Stimulated activated effector memory CD8-positive, alpha-beta T cell treated with anti-CD3 and anti-CD28 coated beads, Interleukin-12 subunit alpha, Interleukin-12 subunit beta, amount 100 ng/mL, for 72 hours (primary cell): Measurements from ENCODE around the gene AXIN2.
A peak's percentile ranks its signal among the peaks of the same experiment; 100 is the strongest.
"Not testable (repeated sequence)": the region's sequence is repeated elsewhere in the genome, so short reads cannot be mapped to it uniquely, and the experiment has no call there.

Source experiments
- ATAC-seq: fragments of 150-1000 bp; cut with Tn5 transposase; 2 replicates; pipeline ENCODE4 v1.10.0; 2021
- DNase-seq, 2 donors: peaks; one replicate each; pipeline ENCODE4 v3.0.0; 2021 to 2022; ENCODE audit warnings: low spot score in 2 of 2
- H3K27ac Mint-ChIP-seq: one replicate; pipeline ENCODE4 v1.8.0; 2022; ENCODE audit warnings: mild to moderate bottlenecking, mixed read lengths
- H3K36me3 Mint-ChIP-seq: one replicate; pipeline ENCODE4 v1.8.0; 2022; ENCODE audit warnings: mild to moderate bottlenecking, mixed read lengths
- H3K4me1 Mint-ChIP-seq: one replicate; pipeline ENCODE4 v1.8.0; 2022; ENCODE audit warnings: mixed read lengths
- H3K4me3 Mint-ChIP-seq: one replicate; pipeline ENCODE4 v1.8.0; 2022; ENCODE audit warnings: mild to moderate bottlenecking, mixed read lengths
- H3K9me3 Mint-ChIP-seq: one replicate; pipeline ENCODE4 v1.8.0; 2022; ENCODE audit warnings: mixed read lengths

The AXIN2 gene

DNA sequence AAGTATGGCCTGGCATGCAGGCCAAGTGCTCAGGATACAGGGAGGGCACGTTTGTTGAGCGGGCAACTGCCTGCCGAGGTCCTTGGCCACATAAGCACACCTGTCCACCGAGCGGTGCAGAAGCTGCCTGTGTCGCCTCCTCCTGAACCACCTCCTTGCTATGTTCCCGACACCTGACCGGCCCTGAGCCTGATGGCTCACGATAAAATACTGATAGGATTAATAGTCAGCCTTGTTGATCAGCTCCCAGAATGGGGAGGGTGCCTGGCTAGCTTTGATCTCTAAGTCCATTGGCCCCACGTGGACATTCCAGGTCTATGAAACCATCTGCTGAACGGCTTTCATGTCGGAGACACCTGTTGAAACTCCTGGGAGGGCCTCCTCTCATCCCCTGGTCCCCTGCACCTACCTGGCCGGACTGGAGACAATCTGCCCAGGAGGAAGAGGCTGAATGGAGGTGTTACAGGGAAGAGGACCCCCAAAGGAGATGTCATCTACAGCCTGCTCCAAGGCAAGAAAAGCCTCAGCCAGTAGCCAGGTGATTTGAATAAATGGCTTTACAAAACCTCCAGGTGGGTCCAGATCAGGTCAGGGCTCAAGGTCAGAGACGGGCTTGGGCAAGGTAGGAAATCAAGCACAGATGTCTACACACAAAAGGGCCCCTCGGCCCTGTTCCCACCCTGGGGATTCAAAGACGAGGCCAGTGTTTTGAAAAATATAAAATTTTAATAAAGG lies 33.4 kb downstream of the AXIN2 start:
- Mint-ChIP-seq H3K9me3 (no peaks in the 10 kb centered on the region), H3K4me1 (peaks cover 16% of the 10 kb centered on the region), H3K27ac (no peak overlapping the region), H3K4me3 (no peak overlapping the region), H3K36me3 (peaks cover 10% of the 10 kb centered on the region)
- ATAC-seq = no peak
- no peak for DNase-seq

DNA sequence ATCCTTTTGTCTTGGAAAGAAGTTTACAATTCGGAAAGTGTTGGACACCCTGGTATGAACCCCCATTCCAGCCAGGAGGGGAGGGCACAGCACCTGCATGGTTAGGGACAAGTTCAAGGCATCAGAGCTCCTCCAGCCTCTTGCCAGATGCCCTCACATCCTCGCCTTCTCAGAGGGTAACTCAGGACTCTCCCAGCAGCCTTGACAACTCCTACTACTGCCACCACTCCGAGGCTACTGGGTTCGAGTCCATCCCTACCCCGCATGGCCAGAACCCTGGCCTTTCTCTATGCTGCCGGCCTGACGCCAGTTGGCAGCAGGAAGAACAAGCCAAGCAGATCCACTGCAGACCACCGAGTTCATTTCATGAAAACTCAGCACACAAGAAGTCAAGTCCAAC lies 34.1 kb downstream of the AXIN2 start:
- ATAC-seq = no peak
- Mint-ChIP-seq H3K27ac (no peak overlapping the region), H3K36me3 (peaks cover 12% of the 10 kb centered on the region), H3K9me3 (no peaks in the 10 kb centered on the region), H3K4me1 (peaks cover 22% of the 10 kb centered on the region), H3K4me3 (no peak overlapping the region)
- no peak for DNase-seq

DNA sequence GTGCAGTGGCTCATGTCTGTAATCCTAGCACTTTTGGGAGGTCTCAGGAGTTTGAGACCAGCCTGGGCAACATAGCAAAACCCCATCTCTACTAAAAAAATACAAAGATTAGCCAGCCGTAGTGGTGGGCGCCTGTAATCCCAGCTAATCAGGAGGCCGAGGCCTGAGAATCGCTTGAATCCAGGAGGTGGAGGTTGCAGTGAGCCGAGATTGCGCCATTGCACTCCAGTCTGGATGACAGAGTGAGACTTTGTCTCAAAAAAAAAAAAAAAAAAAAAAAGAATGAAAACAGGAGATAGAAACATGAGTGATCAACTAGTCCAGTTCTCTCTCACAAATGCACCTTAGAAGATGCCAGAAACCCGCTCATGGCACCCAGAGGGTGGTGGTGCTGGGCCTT lies 34.6 kb downstream of the AXIN2 start:
- H3K4me1 Mint-ChIP-seq = peaks cover 26% of the 10 kb centered on the region
- ATAC-seq, H3K9me3 Mint-ChIP-seq, H3K27ac Mint-ChIP-seq, DNase-seq, H3K4me3 Mint-ChIP-seq: not testable (repeated sequence)
- peaks cover 12% of the 10 kb centered on the region for H3K36me3 Mint-ChIP-seq

DNA sequence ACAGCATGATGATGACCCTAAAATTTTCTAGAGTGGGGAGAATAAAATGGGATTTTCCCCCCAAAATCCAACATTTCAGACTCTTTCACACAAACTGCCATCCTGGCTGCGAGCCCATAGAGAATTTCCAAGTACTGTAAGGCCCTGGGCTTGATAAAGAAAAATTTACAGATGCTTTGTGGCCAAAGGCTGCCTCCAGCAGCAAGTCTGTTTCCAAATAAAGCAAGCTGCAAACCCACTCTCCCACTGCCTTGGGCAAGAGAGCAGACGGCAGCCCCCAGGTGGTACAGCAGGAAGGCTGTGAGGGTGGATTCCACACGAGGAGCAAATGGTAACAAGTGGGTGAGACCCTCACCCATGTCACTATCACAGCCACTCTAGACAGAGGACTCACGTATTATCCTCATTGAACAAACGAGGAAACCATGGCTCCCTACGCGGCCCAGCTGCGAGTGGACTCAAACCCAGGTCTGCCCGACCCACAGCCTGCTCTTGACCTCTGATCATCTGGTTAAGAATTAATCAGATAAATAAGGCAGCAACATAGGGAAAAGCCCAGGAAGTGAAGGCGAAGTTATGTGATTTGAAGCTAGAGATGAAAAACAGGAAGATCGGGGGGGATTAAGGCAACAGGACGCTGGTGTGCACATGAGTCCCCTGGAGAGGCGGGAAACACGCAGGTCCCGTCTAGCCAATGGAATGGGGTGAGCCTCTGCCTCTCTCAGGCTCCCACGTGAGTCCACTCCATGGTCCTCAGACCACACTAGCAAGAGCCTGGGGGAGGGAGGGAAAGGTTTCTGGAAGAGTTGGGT lies 37.4 kb downstream of the AXIN2 start:
- H3K4me3 Mint-ChIP-seq = peak overlapping the region; percentile 17
- DNase-seq = no peak
- H3K9me3 Mint-ChIP-seq = no peaks in the 10 kb centered on the region
- H3K4me1 Mint-ChIP-seq = peaks cover 26% of the 10 kb centered on the region
- peak overlapping the region; percentile 43 for H3K27ac Mint-ChIP-seq
- no peak for ATAC-seq
- peaks cover 12% of the 10 kb centered on the region for H3K36me3 Mint-ChIP-seq

DNA sequence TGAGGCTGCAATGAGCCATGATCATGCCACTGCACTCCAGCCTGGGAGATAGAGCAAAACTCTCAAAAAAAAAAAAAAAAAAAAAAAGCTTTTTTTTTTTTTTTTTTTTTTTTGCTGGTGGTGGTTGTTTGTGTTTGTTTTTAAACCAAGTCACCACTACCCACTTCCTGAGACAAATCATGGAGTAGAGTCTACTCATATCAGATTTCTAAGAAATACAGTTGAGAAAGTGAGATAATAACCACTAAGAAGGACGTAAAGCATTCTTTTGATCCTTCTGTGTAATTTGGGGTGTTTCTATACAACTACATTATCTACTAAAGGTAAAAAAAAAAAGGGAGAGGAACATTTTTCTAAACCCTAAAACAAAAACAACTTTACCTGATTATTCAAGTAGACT lies 38.0 kb downstream of the AXIN2 start:
- Mint-ChIP-seq H3K4me1 (peaks cover 26% of the 10 kb centered on the region), H3K27ac (peak overlapping the region; percentile 43), H3K4me3 (peak overlapping the region; percentile 17), H3K9me3 (no peaks in the 10 kb centered on the region), H3K36me3 (peaks cover 12% of the 10 kb centered on the region)
- DNase-seq (no peak), ATAC-seq (peak; percentile 97)

DNA sequence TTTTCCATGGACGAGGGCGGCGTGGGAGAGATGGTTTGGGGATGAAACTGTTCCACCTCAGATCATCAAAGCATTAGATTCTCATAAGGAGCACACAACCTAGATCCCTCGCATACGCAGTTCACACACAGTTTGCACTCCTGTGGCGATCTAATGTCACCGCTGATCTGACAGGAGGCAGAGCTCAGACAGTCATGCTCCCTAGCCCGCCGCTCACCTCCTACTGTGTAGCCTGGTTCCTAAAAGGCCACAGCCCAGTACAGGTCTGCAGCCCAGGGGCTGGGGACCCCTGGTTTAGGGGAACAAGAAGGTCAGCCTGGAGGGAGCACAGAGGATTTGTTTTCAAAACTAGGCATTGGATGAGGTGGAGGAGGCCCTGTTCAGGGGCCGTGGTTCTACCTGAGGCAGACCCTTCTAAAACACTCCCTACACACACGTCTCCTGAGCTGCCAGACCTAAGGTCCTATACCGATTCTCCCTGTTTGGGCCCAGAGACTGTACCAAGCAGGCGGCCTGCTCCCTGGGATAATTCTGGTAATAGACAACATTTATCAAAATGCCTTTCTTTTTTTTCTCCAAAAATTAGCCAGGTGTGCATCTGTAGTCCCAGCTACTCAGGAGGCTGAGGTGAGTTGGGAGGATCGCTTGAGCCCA lies 38.6 kb downstream of the AXIN2 start:
- Mint-ChIP-seq H3K9me3 (no peaks in the 10 kb centered on the region), H3K36me3 (peaks cover 12% of the 10 kb centered on the region), H3K4me3 (no peak overlapping the region), H3K4me1 (peaks cover 26% of the 10 kb centered on the region), H3K27ac (peak overlapping the region; percentile 43)
- no peak for DNase-seq
- ATAC-seq = no peak

DNA sequence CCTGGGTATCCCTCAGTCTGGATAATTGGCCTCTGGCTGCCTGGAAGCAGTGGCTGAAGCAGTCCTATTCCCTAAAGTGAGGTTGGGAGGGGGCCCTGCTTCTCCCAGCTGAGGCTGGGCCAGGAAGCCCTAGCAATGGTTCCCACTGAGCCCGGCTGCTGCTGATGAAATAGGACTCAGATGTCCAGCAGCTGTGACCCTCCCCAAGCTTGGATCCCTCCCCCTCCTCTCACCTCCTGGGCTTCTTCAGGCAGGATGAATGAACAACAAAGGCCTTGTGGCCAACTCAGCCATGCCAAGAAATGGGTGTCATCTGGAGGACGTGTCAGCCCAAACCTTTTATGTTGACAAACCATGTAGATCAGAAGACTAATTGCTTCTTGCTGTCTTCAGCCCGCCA lies 42.0 kb downstream of the AXIN2 start:
- H3K9me3 Mint-ChIP-seq = no peaks in the 10 kb centered on the region
- ATAC-seq (no peak), DNase-seq (no peak)
- peaks cover 24% of the 10 kb centered on the region for H3K4me1 Mint-ChIP-seq
- H3K4me3 Mint-ChIP-seq = no peak overlapping the region
- H3K27ac Mint-ChIP-seq = peak overlapping the region; percentile 78
- H3K36me3 Mint-ChIP-seq = peaks cover 11% of the 10 kb centered on the region

DNA sequence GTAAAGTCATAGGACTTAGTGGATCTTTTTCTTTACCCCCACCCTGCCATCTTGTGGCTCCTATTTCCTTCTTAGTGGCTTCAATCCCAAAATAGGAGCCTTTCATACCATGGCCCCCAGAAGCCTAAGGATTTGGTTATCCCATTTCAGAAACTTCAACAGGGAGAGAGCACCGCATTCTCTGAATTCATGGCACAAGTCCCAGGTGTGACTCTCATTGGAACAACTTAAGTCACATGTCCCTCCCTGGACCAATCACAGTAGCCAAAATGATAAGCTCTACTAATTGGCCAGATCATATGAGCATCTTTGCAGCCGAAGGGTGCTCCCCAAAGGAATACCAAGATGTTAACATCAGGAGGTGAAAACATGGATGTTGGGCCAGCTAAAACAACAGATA lies 43.2 kb downstream of the AXIN2 start:
- Mint-ChIP-seq H3K4me3 (no peak overlapping the region), H3K9me3 (no peaks in the 10 kb centered on the region)

DNA sequence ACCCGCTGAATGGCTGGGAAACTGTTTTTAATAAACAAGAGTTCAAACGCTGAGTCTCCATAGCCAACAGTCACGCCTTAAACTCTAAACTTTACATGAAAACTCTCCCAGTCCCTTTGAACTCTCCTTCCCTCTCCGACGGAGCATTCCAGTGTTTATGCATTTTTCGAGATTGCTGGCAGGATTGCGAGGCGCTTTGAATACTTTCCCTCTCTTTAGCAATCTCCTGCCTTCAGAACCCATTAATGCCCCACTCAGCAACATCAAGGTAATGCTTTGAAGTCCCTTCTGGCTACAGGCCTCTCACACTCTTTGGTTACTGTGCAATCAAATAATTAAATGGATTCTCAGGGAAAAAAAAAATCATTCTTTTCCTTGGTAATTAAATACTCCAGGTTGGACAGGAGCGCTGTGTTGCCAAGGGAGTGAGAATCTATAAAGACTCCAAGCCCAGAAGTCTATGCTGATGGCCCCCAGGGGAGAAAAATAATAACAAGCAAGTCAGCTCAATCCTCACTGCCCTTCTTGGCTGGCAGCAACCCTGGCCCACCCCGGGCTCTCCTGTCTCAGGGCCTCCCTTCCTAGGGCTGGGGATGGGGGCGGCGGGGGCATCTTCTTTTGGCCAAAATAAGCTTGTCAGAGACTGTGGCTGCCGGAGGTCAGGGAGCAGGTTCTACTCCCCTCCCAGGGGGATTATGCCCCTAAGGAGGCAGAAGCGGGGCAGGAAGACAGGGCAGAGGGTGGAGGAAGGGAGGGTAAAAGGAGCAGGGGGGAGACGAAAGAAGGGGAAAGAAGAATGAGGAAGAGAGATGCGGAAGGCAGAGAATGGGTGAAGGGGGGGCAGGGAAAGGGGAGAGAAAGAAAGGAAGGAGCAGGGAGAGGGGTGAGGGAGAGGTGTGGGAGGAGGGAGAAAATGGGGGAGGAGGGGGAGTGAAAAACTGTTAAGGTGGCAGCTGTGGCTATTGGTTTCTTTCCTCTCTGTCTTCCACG lies 45.2 kb downstream of the AXIN2 start:
- no peak for DNase-seq
- H3K36me3 Mint-ChIP-seq = no peaks in the 10 kb centered on the region
- no peaks in the 10 kb centered on the region for H3K9me3 Mint-ChIP-seq
- no peak overlapping the region for H3K27ac Mint-ChIP-seq
- ATAC-seq = no peak
- peaks cover 7% of the 10 kb centered on the region for H3K4me1 Mint-ChIP-seq
- H3K4me3 Mint-ChIP-seq = no peak overlapping the region

More for the DNA sequence above, 43.2 kb downstream of the AXIN2 start:
- Mint-ChIP-seq H3K27ac (no peak overlapping the region), H3K36me3 (peaks cover 4% of the 10 kb centered on the region), H3K4me1 (peaks cover 19% of the 10 kb centered on the region)
- ATAC-seq (no peak), DNase-seq (no peak)

DNA sequence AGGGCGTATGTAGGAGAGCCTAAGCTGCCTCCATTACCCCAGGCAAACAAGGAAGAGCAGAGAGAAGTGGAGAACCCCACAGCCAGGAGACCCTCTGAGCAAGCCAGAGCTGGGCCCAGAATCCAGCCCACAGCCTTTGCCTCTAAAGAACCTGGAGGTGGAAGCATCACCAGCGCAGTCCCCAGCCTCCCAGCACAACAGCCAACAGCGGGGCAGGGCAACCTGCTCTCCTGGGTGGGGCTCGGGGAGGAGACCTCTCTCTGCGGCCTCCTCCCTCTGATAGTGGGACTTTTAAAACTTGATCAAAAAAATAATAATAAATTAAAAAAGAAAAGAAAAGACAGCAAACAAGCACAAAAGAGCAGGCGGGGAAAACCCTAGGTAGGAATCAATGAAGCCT lies 45.9 kb downstream of the AXIN2 start:
- H3K9me3 Mint-ChIP-seq = no peaks in the 10 kb centered on the region
- no peak for DNase-seq
- no peak overlapping the region for H3K27ac Mint-ChIP-seq
- no peak for ATAC-seq
- H3K4me3 Mint-ChIP-seq = no peak overlapping the region
- peaks cover 7% of the 10 kb centered on the region for H3K4me1 Mint-ChIP-seq
- H3K36me3 Mint-ChIP-seq = no peaks in the 10 kb centered on the region

DNA sequence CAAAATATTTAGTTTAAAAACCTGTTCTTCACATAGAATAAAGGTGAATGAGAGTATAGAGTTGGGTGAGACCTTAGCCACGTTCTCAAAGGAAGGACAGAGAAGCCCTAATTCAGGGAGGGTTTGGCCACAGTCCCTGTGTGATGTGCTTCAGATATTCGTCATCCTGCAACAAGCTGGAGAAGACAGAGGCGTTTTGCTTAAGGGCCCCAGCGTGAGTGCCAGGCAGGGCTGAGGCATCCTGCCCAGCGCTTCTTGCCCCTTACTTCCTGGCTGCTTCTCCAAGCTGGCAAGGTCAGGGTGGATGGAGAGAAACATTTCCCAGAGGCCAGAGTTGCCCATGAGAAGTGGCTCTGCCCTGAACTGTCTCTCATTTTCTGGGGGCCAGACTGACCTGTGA lies 46.9 kb downstream of the AXIN2 start:
- ATAC-seq = peak; percentile 67
- Mint-ChIP-seq H3K36me3 (no peaks in the 10 kb centered on the region), H3K27ac (no peak overlapping the region), H3K9me3 (no peaks in the 10 kb centered on the region), H3K4me1 (peaks cover 7% of the 10 kb centered on the region), H3K4me3 (no peak overlapping the region)
- no peak for DNase-seq

DNA sequence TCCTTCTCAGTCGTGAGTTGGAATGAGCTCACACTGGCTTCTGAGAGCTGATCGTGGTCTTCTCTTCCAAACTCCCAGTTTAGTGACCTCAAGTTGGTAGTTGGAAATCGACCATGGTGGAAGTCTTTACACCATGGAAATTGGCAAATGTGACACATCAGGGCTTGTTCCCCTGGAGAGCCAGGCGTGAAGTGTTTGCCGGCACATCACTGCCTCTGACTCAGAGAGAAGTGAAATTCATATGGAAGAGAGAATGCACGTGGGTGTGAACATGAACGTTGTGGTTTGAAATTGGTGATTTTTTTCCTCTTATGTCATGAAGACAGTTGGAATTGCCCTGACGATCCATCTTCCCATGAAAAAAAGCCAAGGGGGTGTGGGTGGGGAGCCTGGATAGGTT lies 47.4 kb downstream of the AXIN2 start:
- no peak overlapping the region for H3K27ac Mint-ChIP-seq
- peaks cover 7% of the 10 kb centered on the region for H3K4me1 Mint-ChIP-seq
- no peak overlapping the region for H3K4me3 Mint-ChIP-seq
- ATAC-seq = peak; percentile 53
- no peaks in the 10 kb centered on the region for H3K36me3 Mint-ChIP-seq
- no peak for DNase-seq
- no peaks in the 10 kb centered on the region for H3K9me3 Mint-ChIP-seq

DNA sequence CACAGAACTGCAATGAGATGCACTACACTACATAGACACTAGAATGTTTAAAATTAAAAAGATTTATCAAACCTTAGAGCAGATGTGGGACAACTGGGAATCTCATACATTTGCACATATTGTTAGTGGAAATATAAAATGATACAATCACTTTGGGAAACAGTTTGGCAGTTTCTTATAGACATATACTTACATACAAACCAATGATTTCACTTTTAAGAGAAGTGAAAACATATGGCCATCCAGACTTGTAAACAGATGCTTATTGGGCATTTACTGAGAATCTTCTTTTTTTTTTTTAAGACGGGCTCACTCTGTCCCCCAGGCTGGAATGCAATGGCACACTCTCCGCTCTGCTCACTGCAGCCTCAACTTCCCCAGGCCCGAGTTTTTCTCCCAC lies 50.1 kb downstream of the AXIN2 start:
- no peak for ATAC-seq
- no peaks in the 10 kb centered on the region for H3K9me3 Mint-ChIP-seq

DNA sequence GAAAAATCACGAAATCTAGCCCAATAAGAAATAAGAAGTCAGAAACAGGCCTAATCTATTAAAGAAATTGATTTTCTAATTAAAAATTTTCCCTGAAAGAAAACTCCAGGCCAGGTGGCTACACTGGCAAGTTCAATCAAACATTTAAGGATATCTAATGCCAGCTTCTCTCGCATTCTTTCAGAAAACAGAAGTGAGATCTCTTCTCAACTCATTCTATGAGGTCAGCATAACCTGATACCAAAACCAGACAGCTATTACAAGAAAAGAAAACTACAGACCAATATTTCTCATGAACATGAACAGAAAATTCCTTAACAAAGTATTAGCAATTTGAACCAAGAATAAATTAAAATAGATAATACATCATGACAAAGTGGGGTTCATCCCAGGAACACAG lies 52.4 kb downstream of the AXIN2 start:
- no peaks in the 10 kb centered on the region for H3K36me3 Mint-ChIP-seq
- ATAC-seq = no peak
- no peaks in the 10 kb centered on the region for H3K9me3 Mint-ChIP-seq
- H3K4me3 Mint-ChIP-seq = no peak overlapping the region
- DNase-seq = no peak
- H3K4me1 Mint-ChIP-seq = peaks cover 3% of the 10 kb centered on the region
- H3K27ac Mint-ChIP-seq = no peak overlapping the region

More for the DNA sequence above, 50.1 kb downstream of the AXIN2 start:
- Mint-ChIP-seq H3K36me3 (no peaks in the 10 kb centered on the region), H3K4me1 (peaks cover 7% of the 10 kb centered on the region), H3K4me3 (no peak overlapping the region), H3K27ac (no peak overlapping the region)
- no peak for DNase-seq

DNA sequence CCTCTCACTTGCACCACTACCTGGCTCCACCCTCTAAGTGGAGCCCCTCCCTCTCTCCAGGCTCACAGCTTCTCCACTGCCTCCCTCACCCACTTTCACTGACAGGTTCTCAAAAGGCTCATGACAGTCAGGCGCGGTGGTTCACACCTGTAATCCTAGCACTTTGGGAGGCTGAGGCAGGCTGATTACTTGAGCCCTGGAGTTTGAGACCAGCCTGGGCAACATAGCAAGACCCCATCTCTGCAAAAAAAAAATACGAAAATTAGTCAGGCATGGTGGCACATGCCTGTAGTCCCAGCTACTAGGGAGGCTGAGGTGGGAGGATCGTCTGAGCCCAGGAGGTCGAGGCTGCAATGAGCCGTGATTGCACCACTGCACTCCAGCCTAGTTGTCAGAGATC lies 56.8 kb downstream of the AXIN2 start:
- not testable (repeated sequence) for H3K27ac Mint-ChIP-seq, ATAC-seq, H3K9me3 Mint-ChIP-seq, DNase-seq, H3K4me3 Mint-ChIP-seq, H3K36me3 Mint-ChIP-seq, H3K4me1 Mint-ChIP-seq
